Activated CD8-positive, alpha-beta memory T cell treated with anti-CD3 and anti-CD28 coated beads, Interleukin-2, amount 50 U/mL, for 1 hour (primary cell): ENCODE results near the gene STIP1.
"Not testable (repeated sequence)": the region's sequence is repeated elsewhere in the genome, so short reads cannot be mapped to it uniquely, and the experiment has no call there.

Experiments
- DNase-seq: peaks from one replicate; pipeline ENCODE4 v3.0.0-alpha.2; 2020; ENCODE audit errors: extremely low read depth

STIP1 gene

DNA sequence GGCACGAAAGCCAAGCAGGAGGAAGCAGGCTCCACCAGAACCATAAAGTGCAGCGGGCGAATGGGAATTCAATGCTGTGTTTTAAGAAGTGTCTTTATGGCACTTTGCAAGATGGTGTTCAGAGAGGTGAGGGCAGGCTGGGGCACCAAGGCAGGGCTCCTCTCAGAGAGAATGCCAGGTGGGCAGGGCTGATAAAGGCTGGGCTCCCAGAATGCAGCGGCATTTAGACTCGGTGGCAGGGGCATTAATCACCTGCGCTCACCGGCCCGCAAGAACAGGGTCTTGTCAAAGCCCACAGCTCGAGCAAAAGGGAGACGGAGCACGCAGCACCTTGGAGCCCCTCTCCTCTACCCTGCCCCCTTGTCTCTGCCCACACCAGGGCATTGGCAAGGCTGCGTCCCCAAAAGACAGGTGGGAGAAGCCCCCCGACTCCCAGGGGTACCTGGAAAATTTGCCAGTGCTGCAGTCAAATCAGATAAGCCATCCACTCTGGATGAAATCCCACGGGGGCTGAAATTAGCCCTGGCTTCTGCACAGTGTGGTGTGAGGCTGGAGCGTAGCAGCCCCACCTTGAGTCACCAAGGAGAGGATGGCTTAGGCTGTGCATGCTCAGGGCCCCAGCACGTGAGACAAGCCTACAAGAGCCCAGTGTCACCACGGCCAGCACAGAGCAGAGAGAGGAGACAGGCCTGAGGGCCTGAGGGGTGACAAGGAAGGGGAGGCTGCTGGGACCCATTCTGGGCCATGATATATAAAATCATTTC is 28.2 kb upstream of the STIP1 start:
- DNase-seq: no peak

DNA sequence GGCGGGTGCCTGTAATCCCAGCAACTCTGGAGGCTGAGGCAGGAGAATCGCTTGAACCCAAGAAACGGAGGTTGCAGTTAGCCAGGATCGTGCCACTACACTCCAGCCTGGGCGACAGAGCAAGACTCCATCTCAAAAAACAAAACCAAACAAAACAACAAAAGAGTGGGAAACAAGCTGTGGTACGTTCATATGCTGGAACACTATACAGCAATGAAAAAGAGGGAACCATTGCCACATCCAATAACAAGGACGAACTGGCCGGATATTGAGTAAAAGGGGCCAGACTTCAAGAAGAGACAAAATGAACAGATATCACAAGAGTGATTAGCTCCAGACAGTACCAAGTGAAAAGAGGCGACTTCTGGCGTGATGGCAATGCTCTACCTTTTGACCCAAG is 24.9 kb upstream of the STIP1 start:
- no peak for DNase-seq

GRCh38 chr11:64162769-64163168 is 23.2 kb upstream of the STIP1 start:
- DNase-seq: not testable (repeated sequence)

- no peak for DNase-seq
Measured at GRCh38 chr11:64163951-64164350, 22.0 kb upstream of the STIP1 start.

DNA sequence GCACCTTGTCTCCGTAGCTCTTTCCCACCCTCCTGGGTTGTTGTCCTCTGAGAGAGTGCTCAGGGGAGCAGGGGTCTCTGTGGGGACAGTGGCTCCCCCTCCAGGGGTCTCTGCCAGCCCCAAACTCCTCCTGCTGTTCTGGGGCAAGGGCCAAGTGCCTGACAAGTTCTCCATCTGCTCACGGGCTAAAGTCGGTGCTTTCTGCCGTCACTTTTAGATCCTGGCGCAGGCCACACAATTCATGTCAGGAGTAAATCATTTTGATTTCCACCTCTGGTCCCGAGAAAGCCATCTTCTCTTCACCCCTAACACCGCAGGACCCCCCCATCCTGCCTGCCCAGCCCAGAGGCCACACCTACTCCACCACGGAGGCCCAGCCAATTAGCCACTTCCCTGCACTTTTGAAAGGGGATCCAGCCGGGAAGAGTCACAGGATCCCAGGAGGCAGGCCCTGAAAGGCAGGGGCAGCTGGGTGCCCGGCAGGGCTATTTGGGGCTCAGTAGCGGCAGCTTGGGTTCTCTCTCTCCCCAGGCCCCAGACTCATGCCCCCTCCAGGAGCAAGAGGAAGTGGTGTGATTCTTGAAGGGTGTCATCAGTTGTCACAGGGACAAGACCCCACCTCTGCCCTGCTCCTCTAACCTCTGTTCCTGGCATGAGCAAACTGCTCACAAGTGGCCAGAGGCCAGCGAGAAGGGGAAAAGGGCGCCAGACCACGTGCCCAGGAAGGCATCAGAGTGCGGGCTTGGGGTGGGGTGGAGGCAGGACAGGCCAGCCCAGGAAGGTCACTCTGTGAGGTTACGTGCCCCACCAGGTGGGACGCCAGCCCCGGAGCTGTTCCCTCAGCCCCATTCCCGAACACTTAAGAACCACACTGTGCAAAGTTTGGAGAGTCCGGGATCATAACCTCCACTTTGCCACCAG is 21.3 kb upstream of the STIP1 start:
- no peak for DNase-seq

DNA sequence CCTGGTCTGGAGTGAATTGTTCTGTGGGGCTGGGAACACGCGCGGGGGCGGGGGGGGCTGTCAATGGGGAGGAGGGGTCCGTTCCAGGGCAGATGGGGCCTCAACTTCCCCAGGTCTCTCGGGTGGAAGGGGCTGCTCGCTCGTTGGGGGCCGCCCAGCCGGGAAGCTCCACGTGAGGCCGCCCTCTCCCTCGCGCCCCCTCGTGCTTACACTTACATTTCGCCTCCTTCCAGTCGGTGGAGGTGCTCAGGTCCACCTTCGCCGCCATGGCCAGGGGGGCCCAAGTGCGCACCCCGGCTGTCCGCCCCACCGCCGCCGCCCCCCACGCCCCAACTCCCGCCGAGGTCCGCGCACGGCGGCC is 20.5 kb upstream of the STIP1 start:
- no peak for DNase-seq

GRCh38 chr11:64165842-64166635 is 19.9 kb upstream of the STIP1 start, which contains the start of gene MACROD1:
MACROD1 (minus strand) TSS chr11:64166113; CDS start chr11:64165994, 119 bp downstream.
- no peak for DNase-seq

DNA sequence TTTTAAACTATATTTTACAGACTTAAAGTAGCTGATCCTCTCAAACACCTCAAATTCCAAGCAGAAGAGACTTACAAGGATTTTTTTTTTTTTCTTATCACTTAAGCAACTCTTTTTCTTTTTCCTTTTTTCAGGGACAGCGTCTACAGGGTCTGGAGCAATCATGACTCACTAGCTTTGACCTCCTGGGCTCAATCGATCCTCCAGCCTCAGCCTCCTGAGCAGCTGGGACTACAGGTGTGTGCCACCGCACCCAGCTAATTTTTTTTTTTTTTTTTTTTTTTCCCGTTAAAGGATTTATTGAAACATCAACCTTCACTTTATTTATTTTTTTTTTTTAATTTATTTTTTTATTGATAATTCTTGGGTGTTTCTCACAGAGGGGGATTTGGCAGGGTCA is 15.6 kb upstream of the STIP1 start:
- no peak for DNase-seq

GRCh38 chr11:64173616-64174355 is 12.2 kb upstream of the STIP1 start:
- DNase-seq: no peak

DNA sequence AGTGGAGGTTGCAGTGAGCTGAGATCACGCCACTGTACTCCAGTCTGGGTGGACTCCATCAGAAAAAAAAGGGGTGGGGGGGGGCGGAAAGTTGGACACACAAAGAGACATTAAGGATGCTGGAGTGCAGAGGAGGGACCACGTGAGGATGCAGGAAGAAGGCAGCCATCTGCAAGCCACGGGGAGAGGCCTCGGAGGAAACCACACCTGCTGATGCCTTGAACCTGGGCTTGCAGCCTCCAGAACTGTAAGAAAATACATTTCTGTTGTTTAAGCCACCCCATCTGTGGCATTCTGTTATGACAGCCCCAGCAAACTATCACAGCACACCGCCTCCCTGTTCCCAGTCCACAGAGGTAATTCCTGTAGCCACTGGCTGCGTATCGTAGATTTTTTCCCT is 9.2 kb upstream of the STIP1 start:
- DNase-seq: no peak

GRCh38 chr11:64178203-64178602 is 7.8 kb upstream of the STIP1 start:
- no peak for DNase-seq

- DNase-seq: no peak
Measured at GRCh38 chr11:64178951-64179639, 6.9 kb upstream of the STIP1 start.

DNA sequence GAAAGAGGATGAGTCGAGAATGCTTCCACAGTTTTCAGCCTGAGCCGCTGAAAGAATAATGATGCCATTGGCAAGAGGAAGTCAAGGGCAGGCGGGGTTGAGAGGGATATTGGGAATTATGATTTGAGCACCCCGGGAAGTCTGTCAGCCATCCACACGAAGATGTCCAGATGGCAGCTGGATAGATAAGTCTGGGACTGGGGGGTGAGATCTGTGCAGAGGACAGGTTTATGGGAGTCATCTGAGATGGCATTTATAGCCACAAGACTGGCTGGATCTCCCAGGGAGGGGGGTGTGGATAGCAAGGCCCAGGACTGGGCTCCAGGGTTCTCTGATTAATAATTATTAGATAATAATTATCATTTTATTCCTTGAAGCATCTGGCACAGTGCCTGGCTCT is 5.1 kb upstream of the STIP1 start:
- DNase-seq: no peak

DNA sequence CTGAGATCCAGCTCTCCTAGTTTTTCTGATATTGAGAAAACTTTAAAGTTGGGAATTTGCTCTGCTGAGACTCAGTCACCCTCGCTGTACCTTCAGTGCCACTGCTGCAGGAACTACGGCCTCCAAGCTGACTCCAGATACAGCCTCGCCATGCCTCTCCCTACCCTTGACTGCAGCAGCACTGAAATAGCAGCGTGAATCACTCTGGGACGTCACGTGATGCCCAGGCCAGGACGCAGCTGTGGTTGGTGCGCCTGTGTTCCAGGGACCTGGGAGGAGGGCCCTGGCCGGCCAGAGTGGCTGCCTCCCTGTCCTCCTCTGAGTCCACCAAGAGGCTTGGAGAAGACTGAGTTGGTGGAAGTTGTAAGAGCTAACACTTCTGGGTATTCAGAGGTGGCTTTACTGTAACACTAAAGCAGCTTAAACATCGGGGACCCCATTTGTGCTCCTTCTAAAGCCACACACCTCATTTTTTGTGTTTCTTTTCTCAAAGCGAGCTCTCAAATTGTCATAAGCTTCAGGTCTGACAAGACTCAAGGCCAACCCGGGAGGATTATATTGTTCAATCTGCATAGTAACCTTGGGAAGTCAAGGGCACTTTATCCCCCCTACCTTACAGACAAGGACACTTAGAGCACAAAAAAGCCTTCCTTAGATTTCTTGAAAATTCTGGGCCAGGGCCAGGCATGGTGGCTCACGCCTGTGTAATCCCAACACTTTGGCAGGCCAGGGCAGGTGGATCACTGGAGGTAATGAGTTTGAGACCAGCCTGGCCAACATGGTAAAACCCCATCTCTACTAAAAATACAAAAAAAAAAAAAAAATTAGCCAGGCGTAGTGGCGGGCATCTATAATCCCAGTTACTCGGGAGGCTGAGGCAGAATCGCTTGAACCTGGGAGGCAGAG is 4.2 kb upstream of the STIP1 start:
- DNase-seq: no peak

DNA sequence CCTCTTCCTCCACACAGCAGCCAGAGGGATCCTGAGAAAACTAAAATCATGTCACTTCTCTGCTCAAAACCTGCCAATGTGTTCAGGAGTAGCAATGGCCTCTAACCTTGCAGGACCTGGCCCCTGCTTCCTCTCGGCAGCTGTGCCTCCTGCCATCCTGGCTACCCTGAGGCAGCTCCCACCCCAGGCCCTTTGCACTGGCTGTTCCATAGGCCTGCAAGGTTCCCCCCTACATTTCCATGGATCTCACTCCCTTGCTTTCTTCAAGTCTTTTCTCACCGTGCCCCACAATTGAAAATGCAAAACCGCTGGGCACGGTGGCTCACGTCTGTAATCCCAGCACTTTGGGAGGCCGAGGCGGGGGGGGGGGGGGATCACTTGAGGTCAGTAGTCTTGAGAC is 2.1 kb upstream of the STIP1 start:
- DNase-seq: no peak

DNA sequence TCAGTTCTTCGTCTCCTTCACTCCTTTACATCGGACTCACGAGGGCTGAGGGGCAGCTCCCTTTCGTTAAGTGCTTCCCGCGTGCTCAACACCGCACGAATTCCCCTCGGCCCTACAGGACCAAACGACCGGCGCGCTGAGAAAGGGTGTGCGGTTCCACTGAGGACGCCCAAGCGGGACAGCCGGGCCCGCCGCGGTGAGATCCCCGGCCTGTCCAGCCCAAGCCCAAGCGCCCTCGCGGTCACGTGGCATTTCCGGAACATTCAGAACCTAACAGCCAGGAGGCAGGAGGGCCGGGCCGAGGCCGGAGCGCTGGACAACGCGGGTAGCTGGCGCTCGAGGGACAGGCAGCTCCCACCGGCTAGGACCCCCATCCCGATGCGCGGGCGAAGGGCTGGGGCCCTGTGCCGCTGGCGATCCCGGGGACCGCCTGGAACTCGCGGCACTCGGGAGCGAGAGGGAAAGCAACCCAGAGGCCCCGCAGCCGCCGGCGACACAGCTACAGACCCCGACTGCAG is 737 bp upstream of the STIP1 start:
- DNase-seq: no peak

- no peak for DNase-seq
Measured at GRCh38 chr11:64186492-64187165, 658 bp downstream of the STIP1 start.

DNA sequence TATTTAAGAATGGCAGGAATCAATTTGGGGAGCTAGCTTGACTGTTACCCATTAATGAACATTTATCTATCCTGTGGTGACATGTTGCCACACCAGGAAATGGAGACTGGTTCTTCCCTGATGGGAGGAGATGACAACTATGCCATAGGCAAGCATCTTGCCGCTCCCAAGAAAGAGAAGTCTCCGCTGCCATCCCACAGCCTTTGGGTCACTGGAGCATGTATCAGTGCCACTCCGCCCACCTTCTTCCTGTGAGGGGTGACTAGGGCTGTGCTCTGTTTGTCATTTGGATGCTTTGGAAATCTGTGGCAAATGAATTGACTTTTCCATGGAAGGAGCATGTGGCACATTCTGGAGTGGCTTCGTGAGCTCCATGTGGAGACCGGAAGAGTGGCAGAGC is 6.5 kb downstream of the STIP1 start:
- DNase-seq: no peak

- DNase-seq: no peak
Measured at GRCh38 chr11:64196626-64197025, 10.7 kb downstream of the STIP1 start.
